Neutrophil (primary cell): ENCODE results near the gene RNF207.

Experiments used
- H3K27ac ChIP-seq: fragments of 200-600 bp; sonication (generic); 2 replicates; pipeline ENCODE4 v1.5.1; 2016; ENCODE audit warnings: mild to moderate bottlenecking, moderate library complexity
- H3K27me3 ChIP-seq: fragments of 200-600 bp; sonication (generic); 2 replicates; pipeline ENCODE4 v1.6.0; 2016; ENCODE audit warnings: mild to moderate bottlenecking
- H3K36me3 ChIP-seq: fragments of 200-600 bp; sonication (generic); 2 replicates; pipeline ENCODE4 v1.5.1; 2017
- H3K4me1 ChIP-seq, 2 experiments: fragments of 200-600 bp in 1 of 2; sonication (generic) in 1 of 2; 1 replicate in 1 of 2; 2 replicates in 1 of 2; pipeline versions ENCODE4 v1.5.1 to v1.6.1; 2013 to 2016; ENCODE audit warnings: low read depth in 1 of 2, low read length in 1 of 2, mild to moderate bottlenecking in 1 of 2, moderate library complexity in 1 of 2; ENCODE audit not compliant: control insufficient read depth in 1 of 2, insufficient read depth in 1 of 2
- H3K4me3 ChIP-seq, 2 experiments: fragments of 200-600 bp in 1 of 2; sonication (generic) in 1 of 2; 1 replicate in 1 of 2; 2 replicates in 1 of 2; pipeline ENCODE4 v1.5.1; 2013 to 2016; ENCODE audit warnings: low read depth in 1 of 2, low read length in 1 of 2, mild to moderate bottlenecking in 1 of 2, moderate library complexity in 1 of 2
- H3K9me3 ChIP-seq: fragments of 200-600 bp; sonication (generic); 2 replicates; pipeline ENCODE4 v1.5.1; 2016
- CTCF ChIP-seq: fragments of 200-600 bp; sonication (generic); IDR thresholded peaks from 2 replicates; pipeline ENCODE4 v1.5.1; 2016; ENCODE audit warnings: antibody characterized with exemption

Gene RNF207

GRCh38 chr1:6162773-6163172 lies 43.1 kb upstream of the RNF207 start:
- TF ChIP-seq CTCF: no peak
- H3K4me3 ChIP-seq: no peak overlapping the region
- H3K27me3 ChIP-seq: peaks cover 37% of the 10 kb centered on the region
- no peaks in the 10 kb centered on the region for H3K36me3 ChIP-seq
- no peaks in the 10 kb centered on the region for H3K4me1 ChIP-seq
- no peak overlapping the region for H3K27ac ChIP-seq
- H3K9me3 ChIP-seq: no peaks in the 10 kb centered on the region

- Histone ChIP-seq H3K27ac (no peak overlapping the region), H3K36me3 (no peaks in the 10 kb centered on the region), H3K4me1 (no peaks in the 10 kb centered on the region), H3K27me3 (peaks cover 42% of the 10 kb centered on the region), H3K9me3 (no peaks in the 10 kb centered on the region), H3K4me3 (no peak overlapping the region)
- TF ChIP-seq CTCF: no peak
Observed at GRCh38 chr1:6163191-6163972, 42.5 kb upstream of the RNF207 start.

GRCh38 chr1:6163973-6164617 lies 41.8 kb upstream of the RNF207 start:
- Histone ChIP-seq H3K9me3 (no peaks in the 10 kb centered on the region), H3K27ac (no peak overlapping the region), H3K4me3 (no peak overlapping the region), H3K27me3 (peaks cover 42% of the 10 kb centered on the region), H3K36me3 (no peaks in the 10 kb centered on the region), H3K4me1 (no peaks in the 10 kb centered on the region)
- no peak for TF ChIP-seq CTCF

- Histone ChIP-seq H3K9me3 (no peaks in the 10 kb centered on the region), H3K4me1 (no peaks in the 10 kb centered on the region), H3K27me3 (peaks cover 49% of the 10 kb centered on the region), H3K27ac (no peak overlapping the region), H3K36me3 (no peaks in the 10 kb centered on the region), H3K4me3 (no peak overlapping the region)
- TF ChIP-seq CTCF: no peak
Observed at GRCh38 chr1:6165027-6165426, 40.9 kb upstream of the RNF207 start.

- Histone ChIP-seq H3K4me1 (peaks cover under 1 to 5% of the 10 kb centered on the region in 2 experiments), H3K36me3 (no peaks in the 10 kb centered on the region), H3K4me3 (no peak overlapping the region), H3K27ac (no peak overlapping the region), H3K27me3 (peaks cover 51% of the 10 kb centered on the region), H3K9me3 (no peaks in the 10 kb centered on the region)
- no peak for TF ChIP-seq CTCF
Observed at GRCh38 chr1:6165441-6165985, 40.4 kb upstream of the RNF207 start.
